ENCODE data around the gene DPEP2.
"Not testable (repeated sequence)": the region's sequence is repeated elsewhere in the genome, so short reads cannot be mapped to it uniquely, and the experiment has no call there.

DPEP2 gene

GRCh38 chr16:68019167-68019680 lies 19.9 kb upstream of the DPEP2 start:
- TF ChIP-seq CTCF (IDR thresholded peaks at IDR 0.05; ENCODE audit: low read depth, low read length, missing control alignments) = no peak
- no peak overlapping the region for H3K4me3 ChIP-seq (ENCODE audit: low read depth, low read length)
- no peak for DNase-seq (ENCODE audit: low read depth)

GRCh38 chr16:68015681-68016080 lies 16.4 kb upstream of the DPEP2 start, which contains the start of gene DPEP2NB:
Gene DPEP2NB (minus strand): TSS chr16:68015911. CDS start chr16:68015770, 141 bp downstream.
- H3K4me3 ChIP-seq (ENCODE audit: low read depth, low read length) = no peak within 1 kb of the TSS
- DNase-seq (ENCODE audit: low read depth) = no peak
- no peak for TF ChIP-seq CTCF (IDR thresholded peaks at IDR 0.05; ENCODE audit: low read depth, low read length, missing control alignments)

- TF ChIP-seq CTCF (IDR thresholded peaks at IDR 0.05; ENCODE audit: low read depth, low read length, missing control alignments) = no peak
- H3K4me3 ChIP-seq (ENCODE audit: low read depth, low read length) = no peak overlapping the region
- no peak for DNase-seq (ENCODE audit: low read depth)
Measured at GRCh38 chr16:68013440-68013839, 14.2 kb upstream of the DPEP2 start.

- DNase-seq (ENCODE audit: low read depth); H3K4me3 ChIP-seq (ENCODE audit: low read depth, low read length): not testable (repeated sequence)
Measured at GRCh38 chr16:68009872-68010271, 10.6 kb upstream of the DPEP2 start.

GRCh38 chr16:68009157-68009735 lies 10.0 kb upstream of the DPEP2 start:
- no peak for DNase-seq (ENCODE audit: low read depth)
- H3K4me3 ChIP-seq (ENCODE audit: low read depth, low read length) = no peak overlapping the region
- no peak for TF ChIP-seq CTCF (IDR thresholded peaks at IDR 0.05; ENCODE audit: low read depth, low read length, missing control alignments)

- H3K4me3 ChIP-seq (ENCODE audit: low read depth, low read length) = no peak overlapping the region
- TF ChIP-seq CTCF (IDR thresholded peaks at IDR 0.05; ENCODE audit: low read depth, low read length, missing control alignments) = no peak
- DNase-seq (ENCODE audit: low read depth) = no peak
Measured at GRCh38 chr16:68005786-68006286, 6.6 kb upstream of the DPEP2 start.

GRCh38 chr16:68005211-68005610 lies 5.9 kb upstream of the DPEP2 start:
- no peak overlapping the region for H3K4me3 ChIP-seq (ENCODE audit: low read depth, low read length)
- DNase-seq (ENCODE audit: low read depth) = no peak
- no peak for TF ChIP-seq CTCF (IDR thresholded peaks at IDR 0.05; ENCODE audit: low read depth, low read length, missing control alignments)

Measured in GM12864 (cell line).